Panc1 (cell line): ENCODE measurements around the gene NR3C1. TPM values are rescaled to one million over a fixed set of nuclear protein-coding genes. Genes with fewer than 3 reads are reported as not detected.
A peak's percentile ranks its signal among the peaks of the same experiment; 100 is the strongest.

Experiments used
- ATAC-seq: fragments of 200-7000 bp; cut with Tn5 transposase; 2 replicates; pipeline ENCODE4 v1.9.1; 2020; ENCODE audit warnings: mild to moderate bottlenecking, moderate library complexity
- BruUV-seq: library from RNA; stranded (reverse); fragments of 400-500 nt; replicated peaks from 2 replicates; lab custom pipeline; 2021; lab: Mats Ljungman, UMichigan
- CTCF ChIA-PET: fragments of 300-600 bp; sonication (Branson Sonifier 250); formaldehyde crosslinking; loops from one replicate; lab custom pipeline; 2022; ENCODE audit warnings: antibody characterized with exemption; lab: Charles Lee
- POLR2A ChIA-PET: fragments of 300-600 bp; sonication (Branson Sonifier 250); formaldehyde crosslinking; loops from one replicate; lab custom pipeline; 2022; ENCODE audit warnings: antibody characterized with exemption; lab: Charles Lee
- DNase-seq: peaks from one replicate; pipeline ENCODE4 v3.0.0-alpha.2; 2010; ENCODE audit warnings: low read depth, low spot score
- H3K27ac ChIP-seq: 2 replicates; pipeline ENCODE4 v1.5.1; 2011; ENCODE audit warnings: mild to moderate bottlenecking, low read length, inconsistent platforms
- H3K27me3 ChIP-seq: fragments of 200-500 bp; sonication (Bioruptor generic); 2 replicates; pipeline ENCODE4 v1.6.0; 2014; ENCODE audit warnings: low read length, inconsistent platforms; ENCODE audit not compliant: control insufficient read depth, insufficient read depth
- H3K36me3 ChIP-seq: fragments of 200-500 bp; sonication (Bioruptor generic); 2 replicates; pipeline ENCODE4 v1.5.1; 2014; ENCODE audit warnings: inconsistent platforms, mild to moderate bottlenecking, low read length, moderate library complexity; ENCODE audit not compliant: control insufficient read depth, insufficient read depth
- H3K4me1 ChIP-seq: 2 replicates; pipeline ENCODE4 v1.5.1; 2011; ENCODE audit warnings: inconsistent platforms, mild to moderate bottlenecking, low read length, moderate library complexity; ENCODE audit not compliant: control insufficient read depth, insufficient read depth
- H3K4me3 ChIP-seq, 2 experiments: 2 replicates each; pipeline ENCODE4 v1.5.1; 2011 to 2012; ENCODE audit warnings: low read depth in 2 of 2, low read length in 2 of 2, mild to moderate bottlenecking in 2 of 2, inconsistent platforms in 1 of 2, moderate library complexity in 1 of 2
- H3K9me3 ChIP-seq: fragments of 200-500 bp; sonication (Bioruptor generic); 2 replicates; pipeline ENCODE4 v1.5.1; 2014; ENCODE audit warnings: low read depth, mild to moderate bottlenecking, inconsistent platforms, low read length, moderate library complexity; ENCODE audit not compliant: control insufficient read depth, insufficient read depth
- CTCF ChIP-seq: fragments of 450-650 bp; IDR thresholded peaks from 2 replicates; pipeline ENCODE4 v1.5.1; 2017; ENCODE audit warnings: mild to moderate bottlenecking
- POLR2AphosphoS5 ChIP-seq: IDR thresholded peaks from 2 replicates; pipeline ENCODE4 v1.6.1; 2012; ENCODE audit warnings: mild to moderate bottlenecking, low read depth, low read length, moderate library complexity
- REST ChIP-seq, 2 experiments: IDR thresholded peaks; 2 replicates each; pipeline ENCODE4 v1.6.1; 2011 to 2012; ENCODE audit warnings: low read depth in 2 of 2, control low read depth in 1 of 2, low read length in 1 of 2, mild to moderate bottlenecking in 1 of 2, moderate library complexity in 1 of 2; ENCODE audit not compliant: insufficient read depth in 1 of 2
- SIN3A ChIP-seq: IDR thresholded peaks from 2 replicates; pipeline ENCODE4 v1.6.1; 2012; ENCODE audit warnings: low read depth, mild to moderate bottlenecking, low read length, moderate library complexity, borderline replicate concordance; ENCODE audit not compliant: insufficient read depth
- TCF7L2 ChIP-seq: IDR thresholded peaks from 2 replicates; pipeline ENCODE4 v1.6.1; 2011; ENCODE audit warnings: mild to moderate bottlenecking, low read depth, low read length, inconsistent platforms
- in situ Hi-C: cut with HindIII; loops from 2 replicates; pipeline ENCODE4 v1.10.0; 2016; ENCODE audit warnings: low sequenced_read_pairs, low pct_unique_long_range_greater_than_20kb
- intact Hi-C: fragments of 100-400 bp; cut with micrococcal nuclease; formaldehyde crosslinking; loops from one replicate; pipeline ENCODE4 v1.10.0; 2022; ENCODE audit not compliant: unreplicated experiment
- total RNA-seq: library from RNA; stranded (reverse); gene quantifications from one replicate; pipeline ENCODE4 v1.2.1, GENCODE V29; 2021; ENCODE audit not compliant: unreplicated experiment

NR3C1 gene
- total RNA-seq, 1 experiment from 2014 or later = 52.6 TPM

- TF ChIP-seq POLR2AphosphoS5 = no peak
- no peak for TF ChIP-seq CTCF
- no peak for TF ChIP-seq TCF7L2
- no peak for TF ChIP-seq SIN3A
- no peak for TF ChIP-seq REST (IDR thresholded peaks at IDR 0.05; ENCODE audit: insufficient read depth in 1 of 2, low read depth in 2 of 2, low read length in 1 of 2)
- no TSS peak for BruUV-seq
Observed at GRCh38 chr5:143265995-143266394, 137.5 kb downstream of the NR3C1 start.

GRCh38 chr5:143263272-143263810 lies 140.1 kb downstream of the NR3C1 start:
- intact Hi-C loops = no loop called here
- Histone ChIP-seq H3K27me3 (no peaks in the 10 kb centered on the region), H3K4me3 (no peak overlapping the region), H3K4me1 (no peaks in the 10 kb centered on the region), H3K36me3 (no peaks in the 10 kb centered on the region), H3K9me3 (peaks cover 3% of the 10 kb centered on the region; the same call in 1 of the 2 replicates), H3K27ac (peak overlapping the region; percentile 20; the same call in 1 of the 2 replicates)
- no TSS peak for BruUV-seq
- TF ChIP-seq SIN3A (no peak), CTCF (no peak), POLR2AphosphoS5 (no peak), REST (IDR thresholded peaks at IDR 0.05; ENCODE audit: insufficient read depth in 1 of 2, low read depth in 2 of 2, low read length in 1 of 2) (no peak), TCF7L2 (no peak)
- no peak for ATAC-seq
- ChIA-PET CTCF (no interaction called here), POLR2A (no interaction called here)
- in situ Hi-C loops = no loop called here
- no peak for DNase-seq

More at GRCh38 chr5:143265995-143266394, 137.5 kb downstream of the NR3C1 start:
- DNase-seq (no peak), ATAC-seq (no peak)
- in situ Hi-C loops (no loop called here), intact Hi-C loops (no loop called here)
- ChIA-PET CTCF (no interaction called here), POLR2A (no interaction called here)
- H3K36me3 ChIP-seq = no peaks in the 10 kb centered on the region
- peaks cover 3% of the 10 kb centered on the region; the same call in 1 of the 2 replicates for H3K9me3 ChIP-seq
- H3K27me3 ChIP-seq = no peaks in the 10 kb centered on the region
- H3K4me3 ChIP-seq = no peak overlapping the region
- no peak overlapping the region for H3K27ac ChIP-seq
- no peaks in the 10 kb centered on the region for H3K4me1 ChIP-seq
